HFFc6 (cell line): ENCODE results near the gene PRIMPOL. TPM values are rescaled to one million over a fixed set of nuclear protein-coding genes. Genes with fewer than 3 reads are reported as not detected.

Source experiments
- DNase-seq: peaks from one replicate; pipeline ENCODE4 v3.0.0-alpha.2; 2018
- H3K27ac Mint-ChIP-seq: 2 replicates; pipeline ENCODE4 v1.8.0; 2020; ENCODE audit warnings: mild to moderate bottlenecking, mixed read lengths
- H3K27me3 Mint-ChIP-seq: 2 replicates; pipeline ENCODE4 v1.8.0; 2021; ENCODE audit warnings: mild to moderate bottlenecking, moderate library complexity, mixed read lengths; ENCODE audit not compliant: insufficient read depth
- H3K36me3 Mint-ChIP-seq: 2 replicates; pipeline ENCODE4 v1.8.0; 2021; ENCODE audit warnings: low read depth, mixed read lengths
- H3K4me1 Mint-ChIP-seq: 2 replicates; pipeline ENCODE4 v1.8.0; 2020; ENCODE audit warnings: low read depth, mixed read lengths
- H3K4me3 Mint-ChIP-seq: 2 replicates; pipeline ENCODE4 v1.8.0; 2020; ENCODE audit warnings: mild to moderate bottlenecking, moderate library complexity, mixed read lengths
- H3K9me3 Mint-ChIP-seq: 2 replicates; pipeline ENCODE4 v1.8.0; 2020; ENCODE audit warnings: mild to moderate bottlenecking, mixed read lengths
- CTCF ChIP-seq: fragments of 200-600 bp; sonication (generic); IDR thresholded peaks from 2 replicates; pipeline ENCODE4 v1.5.0; 2021; ENCODE audit warnings: antibody characterized with exemption, mild to moderate bottlenecking
- total RNA-seq, 6 experiments: library from RNA; stranded (reverse); fragmentation: NEBNext Ultra II Directional; extraction: Animal tissue kit (Norgen Biotek cat#: 25700); gene quantifications; 2 replicates in 1 of 6; 3 replicates in 5 of 6; pipeline ENCODE4 v1.2.3, GENCODE V29; 2021

The PRIMPOL gene
- total RNA-seq, 6 experiments from 2014 or later = 9.0 to 11.3 (median 10.8) TPM

GRCh38 chr4:184684491-184685189 lies 35.1 kb downstream of the PRIMPOL start:
- Mint-ChIP-seq H3K4me1 (peaks cover 32% of the 10 kb centered on the region), H3K27ac (no peak overlapping the region), H3K27me3 (no peaks in the 10 kb centered on the region), H3K36me3 (peaks cover 11% of the 10 kb centered on the region), H3K9me3 (no peaks in the 10 kb centered on the region), H3K4me3 (no peak overlapping the region)
- TF ChIP-seq CTCF = no peak
- no peak for DNase-seq

- Mint-ChIP-seq H3K4me3 (peak overlapping the region; percentile 40), H3K27me3 (no peaks in the 10 kb centered on the region), H3K4me1 (peaks cover 36% of the 10 kb centered on the region), H3K27ac (peak overlapping the region; percentile 86), H3K36me3 (peaks cover 11% of the 10 kb centered on the region), H3K9me3 (no peaks in the 10 kb centered on the region)
- DNase-seq = no peak
- no peak for TF ChIP-seq CTCF
Measured at GRCh38 chr4:184688005-184688404, 38.5 kb downstream of the PRIMPOL start.

GRCh38 chr4:184688447-184688846 lies 38.9 kb downstream of the PRIMPOL start:
- Mint-ChIP-seq H3K27me3 (no peaks in the 10 kb centered on the region), H3K36me3 (peaks cover 14% of the 10 kb centered on the region), H3K4me3 (peak overlapping the region; percentile 40), H3K4me1 (peaks cover 36% of the 10 kb centered on the region), H3K9me3 (no peaks in the 10 kb centered on the region), H3K27ac (peak overlapping the region; percentile 86)
- peak; percentile 90 for DNase-seq
- no peak for TF ChIP-seq CTCF

- no peak for DNase-seq
- Mint-ChIP-seq H3K4me3 (no peak overlapping the region), H3K27me3 (no peaks in the 10 kb centered on the region), H3K36me3 (peaks cover 21% of the 10 kb centered on the region), H3K9me3 (no peaks in the 10 kb centered on the region), H3K27ac (peak overlapping the region; percentile 69; the same call in 1 of the 2 replicates), H3K4me1 (peaks cover 30% of the 10 kb centered on the region)
- no peak for TF ChIP-seq CTCF
Measured at GRCh38 chr4:184689681-184690080, 40.1 kb downstream of the PRIMPOL start.

GRCh38 chr4:184693056-184693455 lies 43.5 kb downstream of the PRIMPOL start:
- Mint-ChIP-seq H3K4me1 (peaks cover 35% of the 10 kb centered on the region), H3K36me3 (peaks cover 24% of the 10 kb centered on the region), H3K4me3 (no peak overlapping the region), H3K9me3 (no peaks in the 10 kb centered on the region), H3K27me3 (no peaks in the 10 kb centered on the region), H3K27ac (no peak overlapping the region)
- TF ChIP-seq CTCF = no peak
- no peak for DNase-seq
